Measurements from ENCODE around the gene KIF19.
"Not testable (repeated sequence)": the region's sequence is repeated elsewhere in the genome, so short reads cannot be mapped to it uniquely, and the experiment has no call there.

KIF19 gene, protein sequence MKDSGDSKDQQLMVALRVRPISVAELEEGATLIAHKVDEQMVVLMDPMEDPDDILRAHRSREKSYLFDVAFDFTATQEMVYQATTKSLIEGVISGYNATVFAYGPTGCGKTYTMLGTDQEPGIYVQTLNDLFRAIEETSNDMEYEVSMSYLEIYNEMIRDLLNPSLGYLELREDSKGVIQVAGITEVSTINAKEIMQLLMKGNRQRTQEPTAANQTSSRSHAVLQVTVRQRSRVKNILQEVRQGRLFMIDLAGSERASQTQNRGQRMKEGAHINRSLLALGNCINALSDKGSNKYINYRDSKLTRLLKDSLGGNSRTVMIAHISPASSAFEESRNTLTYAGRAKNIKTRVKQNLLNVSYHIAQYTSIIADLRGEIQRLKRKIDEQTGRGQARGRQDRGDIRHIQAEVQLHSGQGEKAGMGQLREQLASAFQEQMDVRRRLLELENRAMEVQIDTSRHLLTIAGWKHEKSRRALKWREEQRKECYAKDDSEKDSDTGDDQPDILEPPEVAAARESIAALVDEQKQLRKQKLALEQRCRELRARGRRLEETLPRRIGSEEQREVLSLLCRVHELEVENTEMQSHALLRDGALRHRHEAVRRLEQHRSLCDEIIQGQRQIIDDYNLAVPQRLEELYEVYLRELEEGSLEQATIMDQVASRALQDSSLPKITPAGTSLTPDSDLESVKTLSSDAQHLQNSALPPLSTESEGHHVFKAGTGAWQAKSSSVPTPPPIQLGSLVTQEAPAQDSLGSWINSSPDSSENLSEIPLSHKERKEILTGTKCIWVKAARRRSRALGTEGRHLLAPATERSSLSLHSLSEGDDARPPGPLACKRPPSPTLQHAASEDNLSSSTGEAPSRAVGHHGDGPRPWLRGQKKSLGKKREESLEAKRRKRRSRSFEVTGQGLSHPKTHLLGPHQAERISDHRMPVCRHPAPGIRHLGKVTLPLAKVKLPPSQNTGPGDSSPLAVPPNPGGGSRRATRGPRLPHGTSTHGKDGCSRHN
- total RNA-seq: 2.1 reads per million, percentile 4 among the genes with 10 or more reads in this experiment

DNA sequence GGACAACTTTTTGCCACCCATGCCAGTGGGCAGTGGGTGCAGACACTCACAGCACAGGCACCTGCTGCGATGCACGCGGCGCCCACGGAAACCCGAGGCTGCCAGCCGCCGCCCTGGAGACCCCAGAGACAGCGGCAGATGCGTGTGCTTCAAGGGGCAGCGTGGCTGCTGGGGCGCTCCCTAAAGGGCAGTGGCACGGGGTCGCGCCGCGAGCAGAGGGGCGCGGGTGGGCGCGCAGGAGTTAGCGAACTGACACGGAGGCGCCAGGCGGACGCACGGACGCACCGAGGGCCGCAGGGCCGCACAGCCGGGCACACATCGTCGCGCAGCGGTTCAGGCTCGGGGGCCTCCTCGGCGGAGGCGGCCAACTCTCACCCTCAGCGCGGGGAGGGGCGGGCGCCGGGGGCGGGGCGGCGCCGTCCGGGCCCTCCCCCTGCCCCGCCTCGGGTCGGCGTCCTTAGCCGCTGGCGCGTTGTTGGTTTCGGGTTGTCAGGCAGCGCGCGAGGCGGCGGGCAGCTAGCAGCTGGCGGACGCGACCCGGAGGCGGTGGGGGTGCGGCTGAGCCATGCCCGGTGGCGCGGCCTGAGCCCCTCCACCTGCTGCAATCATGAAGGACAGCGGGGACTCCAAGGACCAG lies at the start of gene KIF19:
KIF19 (plus strand) TSS at position 484 of the 637 bp plus-strand sequence; CDS start at position 608, 124 bp downstream.
- DNase-seq: peak; percentile 37

GRCh38 chr17:74276541-74277009 lies 49.5 kb upstream of the KIF19 start:
- DNase-seq: no peak

GRCh38 chr17:74277935-74278334 lies 48.1 kb upstream of the KIF19 start:
- DNase-seq: no peak

DNA sequence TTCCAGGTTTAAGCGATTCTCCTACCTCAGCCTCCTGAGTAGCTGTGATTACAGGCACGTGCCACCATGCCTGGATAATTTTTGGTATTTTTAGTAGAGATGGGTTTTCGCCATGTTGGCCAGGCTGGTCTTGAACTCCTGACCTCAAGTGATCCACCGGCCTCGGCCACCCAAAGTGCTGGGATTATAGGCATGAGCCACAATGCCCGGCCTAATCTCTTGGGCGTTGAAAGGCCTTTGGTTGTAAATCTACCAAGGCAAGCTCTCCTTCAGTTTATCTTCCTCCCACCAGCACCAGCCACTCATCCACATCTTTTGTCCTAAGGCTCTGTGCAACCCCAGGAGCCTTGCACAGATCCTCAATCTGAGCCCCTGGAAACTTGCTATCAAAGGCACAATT lies 46.4 kb upstream of the KIF19 start:
- not testable (repeated sequence) for DNase-seq

DNA sequence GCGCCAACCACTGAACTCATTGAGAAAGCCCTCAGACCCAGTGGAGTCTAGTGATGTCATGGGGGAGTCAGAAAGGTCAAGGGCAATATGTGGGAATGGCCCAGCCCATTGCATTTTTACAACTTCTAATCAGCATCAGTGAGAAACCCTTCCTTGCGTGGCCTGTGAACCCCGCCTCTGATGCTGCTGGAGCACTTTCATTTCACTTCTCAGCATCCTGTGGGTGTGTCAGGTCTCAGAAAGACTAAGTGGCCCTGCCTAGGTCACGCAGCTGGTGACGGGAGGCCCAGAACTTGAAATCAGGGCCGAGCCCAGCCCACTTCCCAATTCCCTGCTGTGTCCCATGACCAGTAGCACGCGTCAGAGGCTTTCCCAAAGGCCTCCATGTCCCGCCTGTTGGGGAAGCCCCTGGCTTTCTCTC lies 45.9 kb upstream of the KIF19 start:
- DNase-seq: peak; percentile 49

GRCh38 chr17:74281799-74282198 lies 44.2 kb upstream of the KIF19 start:
- no peak for DNase-seq

DNA sequence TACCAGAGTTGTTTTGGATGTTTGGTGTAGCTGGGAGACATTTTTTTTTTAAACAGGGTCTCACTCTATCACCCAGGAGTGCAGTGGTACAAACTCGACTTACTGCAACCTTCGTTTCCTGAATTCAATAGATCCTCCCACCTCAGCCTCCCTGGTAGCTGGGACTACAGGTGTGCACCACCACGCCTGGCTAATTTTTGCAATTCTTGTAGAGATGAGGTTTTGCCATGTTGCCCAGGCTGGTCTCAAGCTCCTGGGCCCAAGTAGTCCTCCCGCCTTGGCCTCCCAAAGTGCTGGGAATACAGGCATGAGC lies 43.8 kb upstream of the KIF19 start:
- DNase-seq: not testable (repeated sequence)

DNA sequence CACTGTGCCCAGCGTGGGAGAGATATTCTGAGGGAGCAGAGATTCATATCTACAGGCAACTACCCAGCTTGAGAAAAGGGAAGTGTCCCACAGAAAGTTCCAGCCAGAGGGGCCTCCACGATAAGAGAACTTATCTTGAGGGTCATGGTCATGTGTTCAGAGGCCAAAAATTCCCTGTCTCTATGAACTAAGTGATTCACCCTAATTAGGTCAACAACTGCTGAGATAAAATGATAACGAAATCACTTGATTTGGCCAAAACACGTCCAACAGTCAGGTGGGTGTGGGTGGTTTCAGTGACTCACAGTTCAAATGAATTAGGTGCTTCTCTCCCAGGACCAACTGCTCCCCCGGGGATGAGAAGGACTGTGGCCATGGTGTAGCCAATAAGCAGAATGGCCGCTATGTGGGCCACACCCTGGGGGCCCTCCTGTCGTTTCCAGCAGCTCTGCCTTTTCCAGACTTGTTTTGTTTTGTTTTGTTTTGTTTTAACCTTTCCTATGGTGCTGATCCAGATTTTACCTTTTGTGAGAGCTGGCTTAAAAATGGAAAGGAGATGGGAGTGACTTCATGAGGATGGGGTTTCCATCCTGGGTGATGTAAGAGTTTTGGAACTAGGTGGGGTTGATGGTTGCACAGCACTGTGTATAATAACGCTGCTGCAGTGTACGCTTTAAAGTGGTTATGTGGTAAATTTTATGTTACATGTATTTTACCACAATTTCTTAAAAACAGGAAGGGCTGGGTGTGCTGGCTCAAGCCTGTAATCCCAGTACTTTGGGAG lies 43.2 kb upstream of the KIF19 start:
- peak; percentile 43 for DNase-seq

- DNase-seq: no peak
Observed at GRCh38 chr17:74283371-74283673, 42.7 kb upstream of the KIF19 start.

GRCh38 chr17:74287031-74287602 lies 38.9 kb upstream of the KIF19 start:
- no peak for DNase-seq

- no peak for DNase-seq
Observed at GRCh38 chr17:74288785-74289184, 37.2 kb upstream of the KIF19 start.

DNA sequence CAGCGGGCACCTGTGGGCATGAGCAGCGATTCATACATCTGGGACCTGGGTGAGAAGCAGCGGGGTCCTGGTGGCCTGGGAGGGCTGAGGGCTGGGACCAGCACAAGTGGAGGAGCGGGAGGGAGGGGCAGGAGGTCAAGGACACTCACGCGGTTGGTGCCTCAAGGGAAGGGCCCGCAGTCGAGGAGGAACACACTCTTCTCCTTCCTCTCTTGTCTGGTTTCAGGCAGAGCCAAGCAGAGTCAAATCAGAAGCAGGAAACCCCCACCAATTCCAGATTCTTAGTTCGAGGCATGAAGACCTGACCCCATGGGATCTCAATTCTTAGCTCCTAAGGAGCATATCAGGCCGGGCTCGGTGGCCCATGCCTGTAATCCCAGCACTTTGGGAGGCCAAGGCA lies 36.3 kb upstream of the KIF19 start:
- no peak for DNase-seq

- DNase-seq: no peak
Observed at GRCh38 chr17:74290340-74290739, 35.7 kb upstream of the KIF19 start.

DNA sequence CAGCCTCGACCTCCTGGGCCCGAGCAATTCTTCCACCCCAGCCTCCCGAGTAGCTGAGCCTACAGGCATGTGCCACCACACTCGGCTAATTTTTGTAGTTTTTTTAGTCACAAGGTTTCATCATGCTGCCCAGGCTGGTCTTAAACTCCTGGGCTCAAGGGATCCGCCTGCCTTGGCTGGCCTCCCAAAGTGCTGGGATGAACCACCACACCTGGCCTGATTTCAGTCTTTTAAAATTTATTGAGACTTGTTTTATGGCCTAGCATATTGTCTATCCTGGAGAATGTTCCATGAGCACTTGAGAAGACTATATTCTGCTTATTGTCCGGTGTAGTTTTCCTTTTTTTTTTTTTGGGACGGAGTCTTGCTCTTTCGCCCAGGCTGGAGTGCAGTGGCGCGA lies 33.5 kb upstream of the KIF19 start:
- DNase-seq: no peak

- no peak for DNase-seq
Observed at GRCh38 chr17:74295625-74296547, 30.1 kb upstream of the KIF19 start.

DNA sequence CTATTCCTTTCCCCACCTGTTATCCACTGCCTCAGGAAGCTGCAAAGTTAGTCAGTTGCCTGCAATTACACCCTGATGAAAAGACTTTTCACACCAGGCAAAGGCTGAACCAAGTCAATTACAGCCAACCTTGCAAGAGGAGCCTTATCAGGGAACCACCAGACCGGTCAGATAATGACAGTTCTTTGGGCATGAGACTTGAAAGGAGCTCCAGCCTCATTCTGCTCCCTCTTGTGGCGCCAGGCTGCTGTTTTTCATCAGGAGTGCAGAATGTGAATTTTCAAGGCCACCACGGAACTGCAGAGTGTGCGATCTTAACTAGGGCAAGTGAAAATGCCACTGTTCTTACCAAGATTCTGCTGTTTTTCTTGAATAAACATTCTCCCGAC lies 29.5 kb upstream of the KIF19 start:
- DNase-seq: no peak

GRCh38 chr17:74297941-74298340 lies 28.1 kb upstream of the KIF19 start:
- no peak for DNase-seq

- DNase-seq: no peak
Observed at GRCh38 chr17:74298778-74299177, 27.2 kb upstream of the KIF19 start.

DNA sequence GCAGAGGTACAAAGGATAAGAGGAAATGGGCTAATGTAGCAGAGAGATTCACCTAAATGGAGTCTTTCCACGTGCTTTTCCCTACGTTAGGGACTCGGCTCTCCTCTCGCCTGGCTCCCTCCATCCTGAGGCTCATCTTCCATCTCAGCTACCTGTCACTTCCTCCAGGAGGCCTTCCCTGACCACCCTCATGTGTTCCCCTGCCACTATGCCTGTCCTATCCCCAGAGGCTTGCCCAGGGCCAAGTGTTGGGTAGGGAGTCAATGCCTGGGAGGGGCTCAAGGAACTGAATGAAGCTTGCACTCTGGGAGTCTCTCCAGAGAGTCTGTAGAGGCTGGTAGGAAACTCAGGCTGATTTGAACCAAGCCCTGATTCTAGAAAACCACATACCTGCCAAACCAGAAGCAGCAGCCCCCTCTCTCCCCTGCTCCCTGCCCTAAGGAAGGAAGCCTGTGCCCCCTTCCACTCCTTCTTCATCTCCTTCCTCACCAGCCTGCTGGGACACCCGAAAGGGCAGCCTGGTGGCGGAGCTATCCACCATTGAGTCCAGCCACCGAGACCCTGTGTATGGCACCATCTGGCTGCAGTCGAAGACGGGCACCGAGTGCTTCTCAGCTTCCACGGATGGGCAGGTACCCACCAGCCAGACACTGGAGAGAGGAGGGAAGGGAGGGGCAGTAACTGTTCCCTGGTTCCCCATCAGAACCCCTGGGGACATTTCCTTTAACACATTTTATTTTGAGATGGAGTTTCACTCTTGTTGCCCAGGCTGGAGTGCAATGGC lies 26.6 kb upstream of the KIF19 start:
- no peak for DNase-seq

DNA sequence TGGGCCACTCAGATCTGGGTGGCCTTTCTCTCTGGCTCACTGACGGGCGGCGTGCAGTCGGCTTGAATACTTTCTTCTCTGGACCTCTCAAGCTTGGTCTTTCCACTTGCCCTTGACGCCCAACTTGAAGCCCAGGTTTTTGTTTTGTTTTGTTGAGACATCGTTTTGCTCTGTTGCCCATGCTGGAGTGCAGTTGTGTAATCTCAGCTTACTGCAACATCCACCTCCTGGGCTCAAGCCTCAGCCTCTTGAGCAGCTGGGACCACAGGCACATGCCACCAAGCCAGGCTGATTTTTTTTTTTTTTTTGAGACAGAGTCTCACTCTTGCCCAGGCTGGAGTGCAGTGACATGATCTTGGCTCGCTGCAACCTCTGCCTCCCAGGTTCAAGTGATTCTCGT lies 22.7 kb upstream of the KIF19 start:
- no peak for DNase-seq

All from effector CD4-positive, alpha-beta T cell (primary cell).